Left ventricle myocardium inferior (tissue), 1 donor: ENCODE data around the gene KIAA0040. TPM values are rescaled to one million over a fixed set of nuclear protein-coding genes. Genes with fewer than 3 reads are reported as not detected.

Source experiments
- DNase-seq: peaks from one replicate; pipeline ENCODE4 v3.0.0-alpha.2; 2020
- H3K27ac ChIP-seq: fragments of 200-600 bp; replicated peaks from 2 replicates; pipeline ENCODE4 v1.8.0; 2021
- H3K27me3 ChIP-seq: fragments of 200-600 bp; 2 replicates; pipeline ENCODE4 v1.8.0; 2021; ENCODE audit warnings: low read depth
- H3K36me3 ChIP-seq: fragments of 200-600 bp; 2 replicates; pipeline ENCODE4 v1.8.0; 2021
- H3K4me1 ChIP-seq: fragments of 200-600 bp; 2 replicates; pipeline ENCODE4 v1.8.0; 2021
- H3K4me3 ChIP-seq: fragments of 200-600 bp; 2 replicates; pipeline ENCODE4 v1.8.0; 2021; ENCODE audit warnings: mild to moderate bottlenecking, moderate library complexity
- H3K9me3 ChIP-seq: fragments of 200-600 bp; replicated peaks from 2 replicates; pipeline ENCODE4 v1.8.0; 2021
- intact Hi-C: fragments of 100-400 bp; cut with micrococcal nuclease; formaldehyde crosslinking; loops from one replicate; pipeline ENCODE4 v1.11.0; 2022
- total RNA-seq: library from RNA; stranded (reverse); fragmentation: NEBNext Ultra II Directional; extraction: Animal tissue kit (Norgen Biotek cat#: 25700); gene quantifications from one replicate; pipeline ENCODE4 v1.2.1, GENCODE V29; 2021
- TF ChIP-seq, protein P1 (sequence below): fragments of 200-600 bp; IDR thresholded peaks from 2 replicates; pipeline ENCODE4 v1.8.0; 2021; ENCODE audit warnings: antibody characterized with exemption, mild to moderate bottlenecking, borderline replicate concordance
- donor health status: DM: no; HTN: yes; CAD: no; lungs with severe emphysema.

The KIAA0040 gene
- total RNA-seq, 1 donor from 2014 or later = 12.8 TPM

- no peak for DNase-seq
- Histone ChIP-seq H3K27me3 (no peaks in the 10 kb centered on the region), H3K27ac (no peak overlapping the region), H3K36me3 (no peaks in the 10 kb centered on the region), H3K4me1 (peaks cover 12% of the 10 kb centered on the region), H3K4me3 (no peak overlapping the region), H3K9me3 (no peaks in the 10 kb centered on the region)
- intact Hi-C loops = no loop called here
- TF ChIP-seq, protein P1, sequence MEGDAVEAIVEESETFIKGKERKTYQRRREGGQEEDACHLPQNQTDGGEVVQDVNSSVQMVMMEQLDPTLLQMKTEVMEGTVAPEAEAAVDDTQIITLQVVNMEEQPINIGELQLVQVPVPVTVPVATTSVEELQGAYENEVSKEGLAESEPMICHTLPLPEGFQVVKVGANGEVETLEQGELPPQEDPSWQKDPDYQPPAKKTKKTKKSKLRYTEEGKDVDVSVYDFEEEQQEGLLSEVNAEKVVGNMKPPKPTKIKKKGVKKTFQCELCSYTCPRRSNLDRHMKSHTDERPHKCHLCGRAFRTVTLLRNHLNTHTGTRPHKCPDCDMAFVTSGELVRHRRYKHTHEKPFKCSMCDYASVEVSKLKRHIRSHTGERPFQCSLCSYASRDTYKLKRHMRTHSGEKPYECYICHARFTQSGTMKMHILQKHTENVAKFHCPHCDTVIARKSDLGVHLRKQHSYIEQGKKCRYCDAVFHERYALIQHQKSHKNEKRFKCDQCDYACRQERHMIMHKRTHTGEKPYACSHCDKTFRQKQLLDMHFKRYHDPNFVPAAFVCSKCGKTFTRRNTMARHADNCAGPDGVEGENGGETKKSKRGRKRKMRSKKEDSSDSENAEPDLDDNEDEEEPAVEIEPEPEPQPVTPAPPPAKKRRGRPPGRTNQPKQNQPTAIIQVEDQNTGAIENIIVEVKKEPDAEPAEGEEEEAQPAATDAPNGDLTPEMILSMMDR = no peak
These were observed 55.2 kb downstream of the KIAA0040 start for GRCh38 chr1:175137369-175137768.

- no peak overlapping the region for H3K4me3 ChIP-seq
- no peaks in the 10 kb centered on the region for H3K9me3 ChIP-seq
- intact Hi-C loops = no loop called here
These were observed 56.3 kb downstream of the KIAA0040 start for GRCh38 chr1:175136246-175136645.

GRCh38 chr1:175134500-175134899, 58.1 kb downstream of the KIAA0040 start:
- Histone ChIP-seq H3K27me3 (no peaks in the 10 kb centered on the region), H3K36me3 (no peaks in the 10 kb centered on the region), H3K27ac (no peak overlapping the region), H3K4me1 (peaks cover 32% of the 10 kb centered on the region), H3K4me3 (no peak overlapping the region), H3K9me3 (no peaks in the 10 kb centered on the region)
- TF ChIP-seq, protein P1 = no peak
- no peak for DNase-seq
- intact Hi-C loops = no loop called here

More at GRCh38 chr1:175136246-175136645, 56.3 kb downstream of the KIAA0040 start:
- DNase-seq = no peak
- Histone ChIP-seq H3K27ac (no peak overlapping the region), H3K36me3 (no peaks in the 10 kb centered on the region), H3K4me1 (peaks cover 21% of the 10 kb centered on the region), H3K27me3 (no peaks in the 10 kb centered on the region)
- TF ChIP-seq, protein P1 = no peak

DNA sequence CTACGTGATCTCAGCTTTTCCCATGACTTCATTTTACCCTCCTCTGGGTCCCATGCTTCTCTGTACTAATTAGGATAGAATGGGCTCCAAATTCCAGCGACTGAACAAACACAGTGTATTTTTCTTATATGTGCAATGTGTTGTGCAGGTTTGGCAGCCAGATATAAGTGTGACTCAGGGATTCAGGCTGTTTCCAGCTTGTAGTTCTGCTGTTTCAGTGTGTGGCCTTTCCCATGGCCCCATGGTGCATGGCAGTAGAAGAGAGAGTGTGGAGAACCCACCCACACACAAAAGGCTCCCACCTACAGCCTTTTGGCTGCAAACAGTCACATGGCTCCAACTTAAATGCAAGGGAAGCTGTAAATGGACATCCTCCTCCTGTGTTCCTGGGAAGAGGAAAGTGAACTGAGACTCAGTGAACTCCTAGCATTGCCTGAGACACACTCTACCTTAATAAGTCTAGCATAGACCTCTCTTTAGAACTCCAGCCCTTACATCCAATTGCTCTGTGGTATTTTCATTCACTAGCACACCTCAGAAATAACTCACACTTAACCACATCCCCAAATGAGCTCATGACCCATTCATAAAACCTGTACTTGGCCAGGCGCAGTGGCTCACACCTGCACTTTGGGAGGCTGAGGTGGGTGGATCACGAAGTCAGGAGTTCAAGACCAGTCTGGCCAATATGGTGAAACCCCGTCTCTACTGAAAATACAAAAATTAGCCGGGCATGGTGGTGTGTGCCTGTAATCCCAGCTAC, 58.7 kb downstream of the KIAA0040 start:
- Histone ChIP-seq H3K4me1 (peaks cover 39% of the 10 kb centered on the region), H3K27me3 (no peaks in the 10 kb centered on the region), H3K27ac (no peak overlapping the region), H3K4me3 (no peak overlapping the region), H3K9me3 (no peaks in the 10 kb centered on the region), H3K36me3 (no peaks in the 10 kb centered on the region)
- no peak for DNase-seq
- TF ChIP-seq, protein P1 = no peak
- intact Hi-C loops = no loop called here

DNA sequence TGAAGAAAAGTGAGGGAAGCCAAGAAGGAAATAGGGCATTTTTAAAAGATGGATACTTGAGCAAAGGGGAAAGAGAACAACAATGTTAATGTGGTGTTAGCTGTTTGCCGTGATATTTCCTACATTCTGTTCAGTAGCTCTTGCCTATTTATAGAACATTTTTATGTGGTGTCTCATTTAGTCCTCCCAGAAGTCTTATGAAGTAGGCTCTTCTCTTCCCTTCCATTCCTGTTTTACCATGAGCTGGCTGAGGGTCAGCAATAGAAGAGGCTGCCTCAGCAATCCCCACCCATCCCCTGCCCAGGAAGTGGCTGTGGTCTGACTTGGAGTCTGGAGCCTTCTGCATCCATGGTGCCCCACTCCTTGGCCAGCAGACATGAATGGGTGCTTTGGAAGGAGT, 60.1 kb downstream of the KIAA0040 start:
- peaks cover 53% of the 10 kb centered on the region for H3K4me1 ChIP-seq
- H3K27ac ChIP-seq = no peak overlapping the region
- H3K36me3 ChIP-seq = no peaks in the 10 kb centered on the region
- intact Hi-C loops = no loop called here
- no peaks in the 10 kb centered on the region for H3K9me3 ChIP-seq
- H3K27me3 ChIP-seq = no peaks in the 10 kb centered on the region
- H3K4me3 ChIP-seq = no peak overlapping the region
- DNase-seq = no peak
- TF ChIP-seq, protein P1 = no peak
